Right kidney (tissue), 1 donor: ENCODE measurements around the gene SHISA6.

Experiments
- DNase-seq: peaks from one replicate; pipeline ENCODE4 v3.0.0-alpha.2; 2016

The SHISA6 gene

DNA sequence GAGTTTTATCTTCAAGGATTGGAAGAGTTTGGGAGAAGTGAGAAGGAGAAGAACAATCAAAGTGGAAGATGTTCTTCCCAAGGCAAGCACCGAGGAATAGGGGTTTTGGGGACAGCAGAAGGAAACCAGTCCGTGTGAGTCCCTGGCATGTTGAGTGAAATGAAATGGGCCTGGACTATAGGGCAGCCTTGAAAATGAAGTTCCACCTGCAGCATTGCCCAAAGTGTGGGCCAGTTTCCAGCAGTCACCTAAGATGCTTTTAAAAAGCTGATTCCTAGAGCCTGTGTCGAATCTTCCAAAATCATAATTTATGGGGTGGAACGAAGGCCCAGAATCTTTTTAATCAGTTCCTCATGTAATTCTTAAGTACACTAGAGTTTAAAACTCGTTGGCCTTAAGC is 297.4 kb downstream of the SHISA6 start:
- no peak for DNase-seq

- no peak for DNase-seq
These were observed 298.6 kb downstream of the SHISA6 start for GRCh38 chr17:11539637-11540036.

- DNase-seq = no peak
These were observed 304.0 kb downstream of the SHISA6 start for GRCh38 chr17:11545002-11545401.

DNA sequence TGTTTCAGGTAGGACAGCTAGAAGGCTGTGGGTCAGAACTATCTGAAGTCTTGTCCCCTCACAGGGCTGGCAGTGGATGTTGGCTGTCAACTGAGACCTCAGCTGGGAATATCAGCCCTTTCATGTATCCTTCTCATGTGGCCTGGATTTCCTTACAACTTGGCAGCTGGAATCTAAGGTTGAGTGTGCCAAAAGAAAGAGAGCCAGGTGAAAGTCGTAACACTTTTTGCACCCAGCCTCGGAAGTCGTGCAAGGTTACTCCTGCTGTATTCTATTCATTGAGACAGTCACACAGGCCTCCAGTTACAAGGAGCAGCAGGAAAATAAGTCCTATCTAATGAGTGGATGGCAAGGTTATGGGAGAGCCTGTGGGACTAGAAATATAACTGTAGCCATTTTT is 304.7 kb downstream of the SHISA6 start:
- DNase-seq = no peak

GRCh38 chr17:11547853-11548252 is 306.8 kb downstream of the SHISA6 start:
- no peak for DNase-seq

- no peak for DNase-seq
These were observed 307.4 kb downstream of the SHISA6 start for GRCh38 chr17:11548398-11548797.

DNA sequence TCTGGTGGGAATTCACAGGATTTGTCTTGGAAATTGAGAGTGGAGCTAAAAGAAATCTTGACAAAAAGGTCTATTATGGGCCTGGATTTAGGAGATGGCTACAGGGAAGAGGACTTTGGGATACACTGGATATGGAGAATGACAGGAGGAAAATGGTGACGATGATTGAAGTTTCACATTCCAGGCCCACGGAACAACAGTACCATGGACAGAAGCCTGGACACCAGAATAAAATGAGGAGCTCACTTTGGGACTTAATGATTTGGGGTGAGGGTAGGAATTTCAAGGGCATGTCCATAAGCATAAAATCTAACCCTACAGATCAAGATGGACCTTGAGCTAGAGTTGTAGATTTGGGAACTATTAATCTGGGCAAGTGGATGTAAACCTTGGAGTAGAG is 309.4 kb downstream of the SHISA6 start:
- DNase-seq = no peak

DNA sequence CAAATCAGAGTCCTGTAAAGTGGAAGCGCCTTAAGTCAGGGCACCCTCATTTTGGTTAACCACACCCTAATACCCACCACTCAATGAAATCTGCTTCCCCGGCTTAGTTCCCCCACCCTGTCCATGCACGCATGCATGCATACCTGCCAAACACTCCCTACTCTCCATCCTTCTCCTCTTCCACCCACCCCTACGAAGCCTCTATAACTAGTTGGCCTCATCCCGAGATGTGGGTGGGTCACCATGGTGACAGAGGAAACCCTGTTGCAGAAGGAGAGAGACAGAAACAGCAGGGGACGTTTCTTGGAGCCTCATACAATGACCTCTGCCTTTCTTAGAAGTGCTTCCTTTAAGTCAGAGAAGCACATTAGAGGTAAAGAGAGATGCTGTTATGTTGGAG is 310.4 kb downstream of the SHISA6 start:
- DNase-seq = no peak

DNA sequence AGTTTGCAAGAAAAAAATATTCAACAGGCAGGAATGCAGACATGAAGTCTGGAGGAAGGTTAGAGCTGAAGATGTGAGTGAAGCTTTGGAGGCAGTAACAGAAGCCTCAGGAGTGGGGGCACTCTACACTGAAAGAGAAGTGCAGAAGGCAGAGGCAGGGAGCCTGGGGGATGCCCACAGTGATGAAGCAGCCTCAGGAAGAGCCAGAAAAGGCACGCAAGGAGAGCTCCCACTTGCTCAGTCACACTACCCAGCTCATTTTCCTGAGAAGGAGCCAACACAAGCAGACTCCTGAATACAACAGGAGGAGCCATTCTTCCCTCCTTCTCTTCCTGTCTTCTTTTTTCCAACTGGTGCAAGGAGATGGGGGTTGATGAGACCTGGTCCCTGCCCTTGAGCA is 312.1 kb downstream of the SHISA6 start:
- DNase-seq = no peak

- no peak for DNase-seq
These were observed 313.0 kb downstream of the SHISA6 start for GRCh38 chr17:11554042-11554441.

GRCh38 chr17:11554542-11554941 is 313.5 kb downstream of the SHISA6 start:
- no peak for DNase-seq

GRCh38 chr17:11555530-11555929 is 314.5 kb downstream of the SHISA6 start:
- DNase-seq = no peak

DNA sequence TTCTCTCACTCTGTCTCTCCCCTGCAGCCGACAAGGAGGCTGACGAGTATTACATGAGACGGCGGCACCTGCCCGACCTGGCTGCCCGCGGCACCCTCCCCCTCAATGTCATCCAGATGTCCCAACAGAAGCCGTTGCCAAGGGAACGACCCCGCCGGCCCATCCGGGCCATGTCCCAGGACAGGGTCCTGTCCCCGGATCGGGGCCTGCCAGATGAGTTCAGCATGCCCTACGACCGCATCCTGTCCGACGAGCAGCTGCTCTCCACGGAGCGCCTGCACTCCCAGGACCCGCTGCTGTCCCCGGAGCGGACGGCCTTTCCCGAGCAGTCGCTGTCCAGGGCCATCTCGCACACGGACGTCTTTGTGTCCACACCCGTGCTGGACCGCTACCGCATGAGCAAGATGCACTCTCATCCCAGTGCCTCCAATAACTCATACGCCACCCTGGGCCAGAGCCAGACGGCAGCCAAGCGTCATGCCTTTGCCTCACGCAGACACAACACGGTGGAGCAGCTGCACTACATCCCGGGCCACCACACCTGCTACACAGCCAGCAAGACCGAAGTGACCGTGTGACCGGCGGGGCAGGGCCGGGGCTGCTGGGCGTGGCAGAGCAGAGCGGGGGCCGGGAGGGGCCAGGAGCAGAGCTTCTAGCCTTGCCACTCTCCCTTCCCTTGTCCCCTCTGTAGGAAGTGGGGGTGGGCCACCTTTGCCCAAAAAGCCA is 316.9 kb downstream of the SHISA6 start:
- DNase-seq = no peak

DNA sequence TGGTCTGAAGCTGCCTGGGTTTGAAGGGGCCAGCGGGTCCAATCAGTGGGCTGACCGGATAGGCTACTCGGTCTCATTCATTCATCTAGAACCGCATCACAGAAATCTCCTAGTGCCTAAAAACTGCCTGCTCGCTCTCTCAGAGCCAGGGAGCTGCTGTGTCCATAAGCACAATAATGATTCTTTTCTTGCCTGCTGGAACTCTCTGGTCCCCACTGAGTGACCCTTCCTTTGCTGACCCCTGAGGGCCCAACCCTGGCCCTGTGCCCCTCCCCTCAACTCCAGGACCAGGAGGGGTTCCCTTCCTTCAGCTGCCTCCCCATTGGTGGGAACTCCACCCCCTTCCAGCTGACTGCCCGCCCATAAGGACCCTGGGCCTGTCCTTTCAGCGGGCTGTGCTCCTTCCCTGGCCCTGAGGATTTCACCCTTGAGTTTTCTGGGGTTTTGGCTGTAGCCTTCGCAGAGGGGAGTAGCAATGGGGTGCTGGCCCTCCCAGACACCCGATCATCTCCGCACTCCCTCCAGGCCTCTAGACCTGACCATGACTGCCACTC is 317.7 kb downstream of the SHISA6 start:
- DNase-seq = no peak

DNA sequence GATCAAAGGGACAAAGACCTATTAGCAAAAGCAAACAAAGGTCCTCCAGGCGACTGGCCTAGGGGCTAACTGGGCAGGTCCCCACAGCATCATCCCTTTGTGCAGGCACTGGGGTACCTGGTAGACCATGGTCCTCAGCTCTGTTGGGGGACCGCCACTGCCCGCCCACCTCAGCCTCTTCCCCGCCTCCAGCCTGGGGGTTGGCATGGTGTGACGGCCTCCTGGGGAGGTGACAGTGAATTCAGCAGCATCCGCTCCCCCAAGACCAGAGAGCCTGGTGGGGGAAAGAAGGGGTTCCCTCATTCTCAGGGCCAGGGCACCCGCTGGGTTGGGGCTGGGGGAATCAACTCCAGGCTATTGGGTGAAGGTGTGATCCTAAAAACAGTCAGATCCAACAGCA is 318.6 kb downstream of the SHISA6 start:
- DNase-seq = no peak

DNA sequence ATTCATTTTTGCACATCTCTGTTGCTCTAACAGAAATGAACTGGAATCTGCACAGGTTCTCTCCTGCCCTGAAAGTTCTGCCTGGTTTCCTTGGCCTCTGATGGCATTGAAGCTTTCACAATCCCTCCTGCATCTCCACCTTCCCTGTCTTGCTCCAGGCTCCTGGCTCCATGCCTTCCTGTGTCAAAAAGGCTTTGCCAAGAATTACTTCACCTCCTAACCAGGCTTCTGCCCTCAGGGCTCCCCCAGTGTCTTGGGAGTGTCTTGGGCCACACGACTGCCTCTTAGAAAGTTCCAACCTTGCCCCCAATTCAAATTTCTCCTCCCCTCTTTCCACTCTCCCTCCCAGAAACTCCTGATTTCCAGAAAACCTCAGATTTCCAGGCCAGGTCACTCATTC is 320.3 kb downstream of the SHISA6 start:
- no peak for DNase-seq

- DNase-seq = no peak
These were observed 320.7 kb downstream of the SHISA6 start for GRCh38 chr17:11561702-11562101.

DNA sequence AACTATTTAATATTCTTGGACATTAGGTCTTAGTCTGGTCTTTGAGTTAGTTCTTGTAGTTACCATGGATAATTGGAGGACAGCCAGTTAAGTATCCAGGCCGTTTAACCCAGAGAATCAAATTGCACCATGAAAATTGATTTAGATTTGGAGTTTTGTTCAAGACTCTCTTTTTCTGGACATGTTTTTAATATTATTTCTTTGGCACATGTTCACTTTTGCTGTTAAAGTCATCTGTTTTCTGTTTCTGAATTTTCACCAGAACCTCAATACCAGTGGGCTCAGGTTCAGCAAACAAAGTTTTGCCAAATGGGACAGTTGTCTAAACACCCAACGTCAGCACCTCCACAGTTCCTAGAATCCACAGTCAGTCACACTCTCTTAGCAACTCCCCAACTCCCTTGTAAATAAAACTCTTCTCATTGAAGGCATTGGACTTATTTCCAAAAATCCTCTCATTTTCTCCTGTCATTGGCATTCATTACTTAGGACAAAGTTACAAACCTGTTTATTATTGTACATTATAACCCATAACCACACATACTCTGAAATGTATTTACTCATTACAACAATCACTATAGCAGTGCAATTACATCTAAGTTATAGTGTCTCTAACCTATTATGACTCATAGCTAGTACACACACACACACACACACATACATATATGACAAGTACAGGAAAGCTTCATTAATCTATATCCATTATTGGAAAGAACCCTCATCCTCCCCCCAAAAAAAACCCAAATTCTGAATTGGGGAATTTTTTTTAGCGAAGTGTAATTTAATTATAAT is 323.8 kb downstream of the SHISA6 start:
- no peak for DNase-seq

DNA sequence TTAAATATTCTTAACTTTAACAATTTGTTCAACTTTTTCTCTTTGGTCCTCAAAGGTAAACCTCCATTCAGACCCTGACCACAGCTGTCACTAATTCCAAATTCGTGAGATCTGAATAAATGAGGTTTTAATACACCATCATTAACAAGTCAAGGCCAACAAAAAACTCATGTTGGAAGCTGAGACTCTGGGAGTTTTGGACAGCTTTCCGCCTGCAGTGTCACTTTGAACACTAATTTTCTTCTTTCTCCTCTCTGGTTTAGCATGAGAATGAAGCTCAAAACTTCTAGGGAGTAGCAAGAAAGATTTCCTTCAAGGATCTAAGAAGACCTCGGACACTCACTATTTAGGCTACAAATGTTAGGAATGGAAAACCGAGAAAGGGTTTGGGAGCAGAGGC is 324.6 kb downstream of the SHISA6 start:
- DNase-seq = no peak

- no peak for DNase-seq
These were observed 338.0 kb downstream of the SHISA6 start for GRCh38 chr17:11578998-11579397.

DNA sequence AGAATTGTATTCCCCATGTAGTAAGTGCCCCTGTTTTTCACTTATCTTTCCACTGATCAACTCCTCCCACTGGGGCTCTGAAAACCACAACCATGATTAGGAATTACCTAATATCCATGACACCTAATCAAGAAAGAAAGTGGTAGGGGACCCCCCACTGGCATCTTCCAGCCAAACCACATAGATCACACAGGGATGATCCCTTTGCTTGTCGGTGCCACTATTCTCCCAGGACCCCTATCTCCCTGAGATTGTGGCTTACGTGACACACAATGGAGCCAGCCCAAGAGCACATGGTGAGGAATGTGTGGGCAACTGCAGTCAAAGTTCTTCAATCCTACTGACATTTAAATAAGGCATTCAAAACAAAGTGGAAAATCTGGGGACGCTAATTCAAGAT is 339.7 kb downstream of the SHISA6 start:
- DNase-seq = no peak

DNA sequence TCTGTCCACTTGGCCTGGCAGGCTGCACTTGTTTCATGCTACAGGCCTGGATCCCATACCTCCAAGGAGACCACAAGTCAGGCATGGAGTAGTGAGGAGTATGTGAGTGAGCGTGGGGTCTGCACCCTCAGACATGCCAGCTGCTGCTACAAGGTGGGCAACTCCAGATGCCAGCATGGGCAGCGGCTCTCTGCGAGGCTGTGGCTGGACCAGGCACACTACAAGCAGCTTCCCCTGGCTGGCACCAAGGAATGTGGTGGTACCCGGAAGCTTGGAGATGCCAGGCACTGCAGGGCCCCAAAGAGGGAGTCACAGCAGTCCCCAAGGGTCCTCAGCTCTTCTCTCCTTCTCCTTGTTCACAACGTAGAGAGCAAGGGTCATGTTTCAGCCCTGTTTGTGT is 341.2 kb downstream of the SHISA6 start:
- DNase-seq = no peak

DNA sequence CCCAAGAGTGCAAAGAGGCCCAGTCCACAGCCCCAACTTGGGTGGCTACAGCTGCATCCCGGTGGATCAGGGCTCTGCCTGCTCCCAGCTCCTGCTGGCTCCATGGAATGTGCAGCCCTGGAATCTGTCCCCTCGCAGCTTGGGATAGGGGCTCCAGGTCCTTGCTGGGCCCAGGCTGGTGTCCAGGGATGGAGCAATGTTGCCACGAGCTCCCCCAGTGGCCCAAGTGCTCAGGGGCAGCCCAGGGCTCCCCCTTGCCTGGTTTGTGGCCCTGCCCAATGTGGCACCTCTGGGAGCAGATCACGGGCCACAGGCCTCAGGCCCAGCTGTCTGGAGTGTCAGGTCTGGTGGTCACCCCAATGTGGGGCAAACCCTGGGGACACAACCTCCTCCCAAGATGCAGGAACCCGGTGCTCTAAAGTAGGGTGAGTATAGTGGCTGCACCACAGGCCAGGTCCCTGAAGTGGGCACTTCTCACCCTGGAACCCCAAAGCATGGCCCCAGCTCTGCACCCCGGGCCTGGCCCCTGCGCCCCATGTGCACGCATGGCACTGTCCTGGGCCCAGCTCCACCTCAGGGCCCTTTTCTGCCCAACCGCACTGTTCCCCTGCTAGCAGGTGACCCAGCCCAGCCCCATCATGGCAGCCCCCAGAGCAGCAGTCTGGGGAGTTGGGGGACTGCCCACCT is 342.4 kb downstream of the SHISA6 start:
- no peak for DNase-seq
